PC-9 (cell line): ENCODE measurements around the gene LTB.

Source experiments
- EZH2 ChIP-seq: fragments of 200-600 bp; sonication (generic); IDR thresholded peaks from 2 replicates; pipeline ENCODE4 v1.8.0; 2017; ENCODE audit warnings: antibody characterized with exemption, low read depth
- TF ChIP-seq, protein P1 (sequence below): fragments of 200-600 bp; sonication (generic); conservative IDR thresholded peaks from 2 replicates; pipeline ENCODE4 v1.6.1; 2017; ENCODE audit warnings: mixed run types, antibody characterized with exemption, mild to moderate bottlenecking, moderate library complexity

DNA sequence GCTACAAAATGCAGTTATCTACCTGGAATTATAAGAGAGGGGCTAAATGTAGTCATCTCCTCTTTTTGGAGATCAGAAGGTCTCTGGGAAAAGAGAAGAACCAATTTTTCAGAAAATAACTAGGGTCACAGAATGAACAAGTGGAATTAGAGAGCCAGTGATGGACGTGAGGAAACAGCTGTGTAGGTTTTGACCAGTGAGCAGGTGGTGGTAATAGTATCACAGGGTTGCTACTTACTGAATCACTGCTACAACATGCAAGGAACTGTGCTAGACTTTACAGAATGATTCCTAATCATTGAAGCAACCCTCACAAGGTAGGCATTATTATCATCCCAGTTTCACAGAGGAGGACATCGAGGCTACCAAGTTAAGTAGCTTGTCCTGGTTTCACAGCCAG, 37.5 kb downstream of the LTB start:
- TF ChIP-seq, protein P1, sequence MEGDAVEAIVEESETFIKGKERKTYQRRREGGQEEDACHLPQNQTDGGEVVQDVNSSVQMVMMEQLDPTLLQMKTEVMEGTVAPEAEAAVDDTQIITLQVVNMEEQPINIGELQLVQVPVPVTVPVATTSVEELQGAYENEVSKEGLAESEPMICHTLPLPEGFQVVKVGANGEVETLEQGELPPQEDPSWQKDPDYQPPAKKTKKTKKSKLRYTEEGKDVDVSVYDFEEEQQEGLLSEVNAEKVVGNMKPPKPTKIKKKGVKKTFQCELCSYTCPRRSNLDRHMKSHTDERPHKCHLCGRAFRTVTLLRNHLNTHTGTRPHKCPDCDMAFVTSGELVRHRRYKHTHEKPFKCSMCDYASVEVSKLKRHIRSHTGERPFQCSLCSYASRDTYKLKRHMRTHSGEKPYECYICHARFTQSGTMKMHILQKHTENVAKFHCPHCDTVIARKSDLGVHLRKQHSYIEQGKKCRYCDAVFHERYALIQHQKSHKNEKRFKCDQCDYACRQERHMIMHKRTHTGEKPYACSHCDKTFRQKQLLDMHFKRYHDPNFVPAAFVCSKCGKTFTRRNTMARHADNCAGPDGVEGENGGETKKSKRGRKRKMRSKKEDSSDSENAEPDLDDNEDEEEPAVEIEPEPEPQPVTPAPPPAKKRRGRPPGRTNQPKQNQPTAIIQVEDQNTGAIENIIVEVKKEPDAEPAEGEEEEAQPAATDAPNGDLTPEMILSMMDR: no peak
- no peak for TF ChIP-seq EZH2
